Activated CD4-positive, alpha-beta T cell treated with anti-CD3 and anti-CD28 coated beads, Interleukin-2, amount 50 U/mL, for 1 hour (primary cell): ENCODE measurements around the gene SUPT6H.
"Not testable (repeated sequence)": the region's sequence is repeated elsewhere in the genome, so short reads cannot be mapped to it uniquely, and the experiment has no call there.

ENCODE experiments used
- DNase-seq: peaks from one replicate; pipeline ENCODE4 v3.0.0-alpha.2; 2020

The SUPT6H gene

DNA sequence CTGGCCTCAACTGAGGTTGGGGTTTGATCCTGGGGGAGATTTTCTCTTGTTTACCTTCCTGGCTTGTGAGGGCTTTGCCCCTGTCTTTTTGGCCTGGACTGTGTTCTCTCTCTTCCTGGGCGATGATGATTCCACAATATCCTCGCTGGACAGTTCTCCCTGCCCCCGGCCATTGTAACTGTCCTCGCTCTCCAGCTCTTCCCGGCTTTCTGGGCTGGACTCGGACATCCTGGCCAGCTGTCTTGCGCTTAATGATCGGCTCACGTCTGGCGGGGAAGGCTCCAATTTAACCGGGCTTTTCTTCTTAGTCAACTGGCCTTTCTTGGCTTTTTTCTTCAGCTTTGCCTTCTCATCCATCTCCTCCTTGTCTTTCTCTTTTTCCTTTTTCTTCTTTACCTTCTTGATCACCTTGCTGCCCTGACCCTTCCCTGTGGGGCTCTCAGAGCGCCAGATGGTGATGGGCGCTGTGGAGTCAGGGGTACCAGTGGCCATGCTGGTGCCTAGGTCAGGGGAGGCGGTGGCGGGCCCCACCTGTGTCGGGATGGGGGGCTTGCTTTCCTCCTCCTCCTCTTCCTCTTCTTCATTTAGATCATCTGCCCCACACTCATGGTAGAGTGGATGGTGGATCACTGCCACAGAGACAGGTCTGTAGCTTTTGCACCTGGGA is 41.7 kb downstream of the SUPT6H start:
- no peak for DNase-seq

- DNase-seq: no peak
Measured at GRCh38 chr17:28704219-28704858, 42.3 kb downstream of the SUPT6H start.

GRCh38 chr17:28705074-28705659 is 43.2 kb downstream of the SUPT6H start:
- no peak for DNase-seq

DNA sequence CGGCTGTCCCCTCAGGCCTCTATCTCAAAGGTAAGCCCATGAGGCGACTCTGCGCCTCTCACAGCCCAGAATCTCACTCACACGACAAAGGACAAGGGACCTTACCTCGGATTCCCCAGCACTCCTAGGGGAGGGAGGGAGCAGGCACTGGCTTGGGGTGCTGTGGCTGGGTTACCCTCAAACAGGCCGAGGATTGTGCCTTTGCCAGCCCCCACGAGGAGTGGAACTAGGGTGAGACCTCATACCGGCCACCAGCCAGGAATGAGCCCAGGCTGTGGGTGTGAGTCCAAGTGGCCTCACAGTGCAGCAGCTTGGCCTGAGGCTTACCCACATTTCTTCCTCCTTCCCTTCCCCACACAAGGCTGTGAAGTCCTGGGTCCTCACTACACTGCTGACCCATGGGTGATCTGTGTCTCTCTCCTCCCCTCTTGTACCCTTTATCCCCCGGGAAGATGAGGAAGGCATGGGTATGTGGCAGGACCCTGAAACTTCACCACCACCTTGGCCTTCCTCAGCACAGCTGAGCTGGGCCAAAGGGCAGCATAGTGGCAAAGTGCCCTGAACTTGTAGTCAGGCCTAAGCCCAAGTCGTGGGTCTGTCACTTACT is 43.8 kb downstream of the SUPT6H start:
- no peak for DNase-seq

- no peak for DNase-seq
Measured at GRCh38 chr17:28706471-28707338, 44.7 kb downstream of the SUPT6H start.

DNA sequence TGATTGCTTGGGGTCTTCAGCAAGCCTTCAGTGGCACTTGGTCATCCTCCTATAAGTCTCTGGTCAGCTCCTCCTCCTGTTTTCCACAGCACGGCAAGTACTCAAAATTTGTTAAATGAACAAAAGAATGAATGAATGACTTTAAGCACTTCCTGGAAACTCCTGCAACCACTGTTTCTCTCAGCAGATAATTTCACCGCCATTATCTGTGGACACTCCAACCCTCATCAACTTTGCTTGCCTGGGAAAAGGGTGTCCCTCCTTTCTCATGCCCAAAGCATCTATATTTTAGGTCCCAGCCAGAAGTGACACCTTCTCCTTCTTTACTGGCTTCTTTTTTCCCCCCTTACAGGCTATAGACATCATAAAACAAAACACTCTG is 45.3 kb downstream of the SUPT6H start:
- DNase-seq: no peak

- peak; percentile 87 for DNase-seq
Measured at GRCh38 chr17:28710861-28711722, 49.1 kb downstream of the SUPT6H start.

DNA sequence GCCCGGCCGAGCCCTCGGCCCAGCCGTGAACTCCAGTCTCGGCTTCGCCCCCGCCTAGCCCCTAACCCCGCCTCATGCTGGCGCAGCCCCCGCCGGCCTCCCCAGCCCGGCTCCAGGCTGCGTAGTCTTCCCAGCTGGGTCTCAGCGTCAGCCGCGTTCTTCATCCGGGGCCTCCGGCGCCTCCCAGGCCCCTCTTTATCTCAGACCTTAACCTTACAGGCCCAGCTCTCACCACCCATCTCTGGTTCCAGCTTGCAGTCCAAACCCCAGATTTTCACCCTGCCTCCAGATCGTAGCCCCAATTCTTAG is 49.7 kb downstream of the SUPT6H start, which contains the start of gene PROCA1:
PROCA1 (minus strand) TSS at position 166 of the 309 bp plus-strand sequence. CDS start 228 bp downstream, outside the sequence.
- DNase-seq: peak; percentile 30

DNA sequence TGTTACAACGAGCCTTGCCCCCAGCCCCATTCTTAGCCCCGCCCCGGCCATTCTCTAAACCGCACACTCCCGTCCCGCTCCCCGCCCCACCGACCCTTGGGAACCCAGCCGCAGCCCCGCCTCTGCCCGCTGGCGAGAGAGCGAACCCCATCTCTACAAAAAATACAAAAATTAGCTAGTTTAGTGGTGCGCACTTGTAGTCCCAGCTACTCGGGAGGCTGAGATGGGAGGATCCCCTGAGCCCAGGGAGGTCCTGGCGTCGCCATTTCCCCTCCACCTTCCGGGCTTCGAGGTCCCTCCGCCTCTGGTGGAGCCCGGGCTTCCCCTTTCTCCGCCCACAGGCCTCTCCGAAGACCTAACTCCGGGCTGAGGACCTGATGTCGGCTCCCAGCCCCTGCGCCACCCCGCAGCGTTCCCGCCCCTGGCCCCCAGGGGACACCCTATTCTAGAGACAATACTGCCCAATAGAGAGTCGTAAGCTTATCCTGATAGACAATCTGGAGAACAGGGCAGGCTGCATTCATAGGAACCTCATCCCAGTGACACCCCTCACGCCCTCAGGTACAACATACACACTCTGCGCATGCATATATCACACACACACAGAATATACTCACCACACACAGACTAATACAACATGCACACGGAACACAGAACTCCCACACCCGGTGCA is 50.2 kb downstream of the SUPT6H start:
- DNase-seq: peak; percentile 48

GRCh38 chr17:28712705-28713415 is 50.9 kb downstream of the SUPT6H start:
- DNase-seq: no peak

GRCh38 chr17:28714281-28714680 is 52.3 kb downstream of the SUPT6H start:
- DNase-seq: no peak

- DNase-seq: no peak
Measured at GRCh38 chr17:28715217-28715616, 53.2 kb downstream of the SUPT6H start.

- no peak for DNase-seq
Measured at GRCh38 chr17:28716740-28717577, 55.0 kb downstream of the SUPT6H start.

- no peak for DNase-seq
Measured at GRCh38 chr17:28717578-28718332, 55.8 kb downstream of the SUPT6H start, which contains the start of gene RAB34. RAB34 (minus strand) TSS chr17:28717868; CDS start chr17:28717266, 602 bp downstream.

DNA sequence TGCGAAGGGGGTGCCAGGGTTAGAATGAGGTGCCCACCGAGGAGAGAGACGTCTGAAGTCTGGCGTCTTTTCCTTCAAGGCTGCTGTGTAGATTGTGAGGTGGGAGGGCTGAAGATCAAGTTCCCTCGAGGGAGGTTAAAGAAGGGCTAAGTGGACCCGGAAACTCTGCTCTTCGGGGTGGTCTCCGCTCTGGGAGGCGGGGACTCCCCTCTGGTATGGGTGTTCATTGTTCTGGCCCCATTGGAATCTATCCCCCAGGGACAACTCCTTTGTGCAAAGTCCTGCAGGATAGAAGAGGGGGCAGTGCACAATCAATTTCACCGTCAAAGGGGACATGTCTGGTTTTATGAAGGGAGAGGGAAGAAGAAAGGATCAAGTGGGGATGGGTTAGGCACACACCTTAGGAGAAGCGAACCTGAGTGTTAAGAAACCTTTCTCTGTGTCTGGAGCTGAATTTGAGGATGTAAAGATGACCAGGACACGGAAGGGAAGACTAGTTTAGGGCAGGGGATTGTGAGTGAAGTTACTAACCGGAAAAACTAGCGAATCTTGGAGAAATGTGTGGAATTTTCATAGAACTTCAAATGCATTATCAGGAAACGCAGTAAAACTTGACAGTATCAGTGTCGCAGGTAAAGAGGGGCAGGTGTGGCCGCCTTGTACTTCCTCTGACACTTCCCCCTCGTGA is 56.5 kb downstream of the SUPT6H start:
- DNase-seq: no peak

DNA sequence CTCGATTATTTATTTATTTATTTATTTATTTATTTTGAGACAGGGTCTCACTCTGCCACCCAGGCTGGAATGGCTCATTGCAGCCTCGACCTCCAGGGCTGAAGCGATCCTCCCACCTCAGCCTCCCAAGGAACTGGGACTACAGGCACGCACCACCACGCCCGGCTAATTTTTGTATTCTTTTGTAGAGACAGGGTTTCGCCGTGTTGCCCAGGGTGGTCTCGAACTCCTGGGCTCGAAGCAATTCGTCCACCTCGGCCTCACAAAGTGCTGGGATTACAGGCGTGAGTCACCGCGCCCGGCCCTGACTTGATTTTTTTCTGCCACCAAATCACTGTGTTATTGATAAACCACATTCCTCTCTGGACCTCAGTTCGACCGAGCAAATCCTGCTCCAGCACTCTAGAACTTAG is 57.0 kb downstream of the SUPT6H start:
- no peak for DNase-seq

DNA sequence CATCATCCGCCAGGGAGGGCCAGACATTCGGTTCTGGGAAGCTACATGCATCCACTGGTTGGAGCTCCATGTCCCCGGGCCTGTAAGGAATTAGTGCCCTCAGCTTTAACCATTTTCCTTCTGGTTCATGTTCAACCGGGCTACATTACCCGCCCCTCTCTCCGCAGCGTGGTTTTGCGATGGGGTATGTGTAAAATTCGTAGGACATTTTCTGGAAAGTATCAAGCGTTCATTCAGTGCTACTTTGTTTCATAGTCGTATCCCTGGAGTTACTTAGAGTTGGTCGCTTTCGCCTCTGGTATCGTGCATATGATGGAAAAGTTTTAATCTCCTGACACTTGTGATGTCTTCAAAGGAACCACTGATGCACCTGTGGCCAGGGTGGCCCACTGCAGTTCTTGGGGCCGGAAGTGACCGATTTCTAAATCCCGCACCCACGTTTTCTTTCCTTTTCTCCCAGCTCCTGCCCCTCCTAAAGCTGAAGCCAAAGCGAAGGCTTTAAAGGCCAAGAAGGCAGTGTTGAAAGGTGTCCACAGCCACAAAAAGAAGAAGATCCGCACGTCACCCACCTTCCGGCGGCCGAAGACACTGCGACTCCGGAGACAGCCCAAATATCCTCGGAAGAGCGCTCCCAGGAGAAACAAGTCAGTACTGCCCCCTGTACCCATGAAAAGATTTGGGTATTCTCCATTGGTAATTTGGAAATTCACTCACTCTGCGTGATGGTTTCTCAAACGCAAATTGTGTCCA is 58.4 kb downstream of the SUPT6H start:
- no peak for DNase-seq

DNA sequence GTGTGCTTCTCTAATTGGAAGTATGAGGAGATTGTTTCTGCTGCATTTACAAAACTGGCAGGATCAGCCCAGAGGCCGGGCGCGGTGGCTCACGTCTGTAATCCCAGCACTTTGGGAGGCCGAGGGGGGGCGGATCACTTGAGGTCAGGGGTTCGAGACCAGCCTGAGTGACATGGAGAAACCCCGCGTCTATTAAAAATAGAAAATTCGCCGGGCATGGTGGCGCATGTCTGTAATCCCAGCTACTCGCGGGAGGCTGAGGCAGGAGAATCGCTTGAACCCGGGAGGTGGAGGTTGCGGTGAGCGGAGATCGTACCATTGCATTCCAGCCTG is 59.0 kb downstream of the SUPT6H start:
- DNase-seq: not testable (repeated sequence)
